ENCODE measurements around the gene NCOA1. TPM values are rescaled to one million over a fixed set of nuclear protein-coding genes. Genes with fewer than 3 reads are reported as not detected.
"Not testable (repeated sequence)": the region's sequence is repeated elsewhere in the genome, so short reads cannot be mapped to it uniquely, and the experiment has no call there.

Gene NCOA1
- total RNA-seq, 1 donor from 2014 or later, result 31.9 TPM

GRCh38 chr2:24565537-24565936 is 74.5 kb downstream of the NCOA1 start:
- no peak for DNase-seq (ENCODE audit: low spot score)
- intact Hi-C loops (cut with DNase I), result no loop called here

DNA sequence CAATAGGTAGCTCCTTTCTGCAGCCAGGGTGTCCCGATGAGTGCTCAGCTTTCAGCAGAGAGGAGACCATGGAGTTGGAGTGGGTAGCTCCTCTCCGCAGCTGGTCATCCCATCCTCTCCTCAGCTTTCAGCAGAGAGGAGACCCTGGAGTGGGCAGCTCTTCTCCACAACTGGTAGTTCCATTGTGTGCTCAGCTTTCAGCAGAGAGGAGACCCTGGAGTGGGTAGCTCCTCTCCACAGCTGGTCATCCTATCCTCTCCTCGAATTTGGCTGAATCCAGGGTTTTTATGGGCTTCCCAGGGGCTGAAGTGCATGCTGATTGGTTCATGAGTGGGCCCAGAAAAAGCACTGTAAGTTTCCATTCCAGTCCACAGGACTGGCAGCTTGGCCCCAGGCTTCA is 75.2 kb downstream of the NCOA1 start:
- intact Hi-C loops (cut with DNase I), result no loop called here
- no peak for DNase-seq (ENCODE audit: low spot score)

DNA sequence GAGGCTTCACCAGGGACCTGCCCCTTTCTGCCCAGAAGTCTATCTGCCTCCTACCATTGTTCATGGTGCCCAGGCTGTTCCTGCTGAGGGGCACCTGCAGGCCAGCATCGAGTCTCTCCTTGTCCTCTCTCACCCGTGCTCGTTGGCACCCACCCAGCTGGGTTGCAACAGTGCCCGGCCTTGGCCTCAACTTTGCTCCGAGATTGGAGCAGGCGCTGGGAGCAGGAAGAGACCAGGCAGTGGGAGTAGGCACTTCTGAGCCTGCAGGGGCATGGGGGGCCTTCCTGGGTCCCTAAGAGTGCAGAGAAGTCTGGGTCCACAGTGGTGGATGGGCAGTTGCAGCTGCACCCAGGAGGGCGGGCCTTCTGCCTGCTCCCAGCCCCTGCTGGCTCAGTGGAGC is 75.6 kb downstream of the NCOA1 start:
- intact Hi-C loops (cut with DNase I), result no loop called here
- no peak for DNase-seq (ENCODE audit: low spot score)

DNA sequence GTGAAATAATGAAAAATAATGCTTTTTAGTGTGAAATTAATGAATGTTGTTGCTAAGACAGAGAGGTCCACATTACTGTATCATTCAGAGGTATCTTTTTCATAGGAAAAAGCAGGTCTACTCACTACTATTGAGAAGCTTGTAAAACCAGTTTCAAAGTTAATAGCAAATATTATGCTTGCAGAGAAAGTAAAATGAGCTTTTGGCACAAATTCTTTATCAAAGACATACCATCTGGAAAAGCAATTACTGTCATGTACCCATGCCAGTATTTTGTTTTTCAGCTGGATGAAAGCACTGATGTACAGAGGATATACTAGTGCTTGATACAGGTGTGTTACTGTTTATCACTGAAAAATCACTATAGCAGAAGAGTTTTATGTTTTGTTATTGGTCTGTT is 77.5 kb downstream of the NCOA1 start:
- no peak for DNase-seq (ENCODE audit: low spot score)
- intact Hi-C loops (cut with DNase I), result no loop called here

- DNase-seq (ENCODE audit: low spot score); intact Hi-C loops (cut with DNase I): not testable (repeated sequence)
Observed at GRCh38 chr2:24569565-24569964, 78.5 kb downstream of the NCOA1 start.

- intact Hi-C loops (cut with DNase I), result no loop called here
- no peak for DNase-seq (ENCODE audit: low spot score)
Observed at GRCh38 chr2:24570225-24570624, 79.2 kb downstream of the NCOA1 start.

DNA sequence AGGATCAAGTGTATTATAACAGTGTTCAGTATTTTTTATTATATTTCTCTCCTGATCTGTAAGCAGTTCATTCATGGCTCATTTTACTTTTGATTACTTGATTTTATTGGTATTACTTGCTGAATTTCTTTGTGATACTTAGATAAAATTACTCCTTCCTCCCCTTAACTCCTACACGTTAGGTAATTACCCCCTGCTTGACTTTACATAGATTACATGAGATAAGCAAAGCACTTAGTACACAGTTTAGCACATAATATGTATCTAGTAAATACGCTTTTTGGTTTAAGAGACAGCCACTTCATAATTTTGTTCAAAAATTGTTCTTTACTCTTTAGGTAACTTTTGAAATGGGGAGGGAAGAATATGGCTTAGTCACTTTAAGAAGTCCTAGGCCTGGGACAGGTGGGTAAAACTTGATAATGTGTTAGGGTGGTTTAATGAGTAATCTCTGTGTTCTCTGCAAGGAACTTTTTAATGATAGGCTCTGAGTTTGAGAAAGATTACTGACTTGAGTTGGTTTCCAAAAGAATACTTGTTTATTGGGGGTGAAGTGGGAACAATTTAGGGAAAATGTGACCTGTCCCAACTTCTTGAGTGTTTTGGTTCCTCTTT is 80.9 kb downstream of the NCOA1 start:
- intact Hi-C loops (cut with DNase I), result no loop called here
- DNase-seq (ENCODE audit: low spot score), result no peak

DNA sequence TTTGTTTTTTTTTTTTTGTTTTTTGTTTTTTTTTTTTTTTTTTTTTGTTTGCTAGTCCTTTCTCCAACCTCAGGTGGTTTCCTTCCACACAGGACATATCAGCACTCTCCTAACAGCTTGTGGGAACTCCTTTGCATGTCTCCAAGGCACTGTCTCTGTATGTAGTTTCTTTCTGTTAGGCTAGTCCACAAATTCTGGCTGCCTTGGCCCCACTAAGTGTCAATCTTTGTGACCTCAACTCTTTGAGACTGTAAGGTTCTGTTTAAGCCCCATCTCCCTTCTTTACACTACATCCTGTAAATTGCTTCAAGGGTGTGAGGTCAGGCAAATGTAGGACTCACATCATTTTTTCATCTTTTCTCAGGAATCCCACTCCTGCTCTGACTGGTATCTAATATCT is 85.1 kb downstream of the NCOA1 start:
- DNase-seq (ENCODE audit: low spot score), result no peak
- intact Hi-C loops (cut with DNase I), result no loop called here

GRCh38 chr2:24576617-24577016 is 85.6 kb downstream of the NCOA1 start:
- no peak for DNase-seq (ENCODE audit: low spot score)

GRCh38 chr2:24577481-24577880 is 86.4 kb downstream of the NCOA1 start:
- DNase-seq (ENCODE audit: low spot score), result no peak
- intact Hi-C loops (cut with DNase I), result no loop called here

More at GRCh38 chr2:24576617-24577016, 85.6 kb downstream of the NCOA1 start:
- intact Hi-C loops (cut with DNase I), result no loop called here

GRCh38 chr2:24579053-24579803 is 88.2 kb downstream of the NCOA1 start:
- intact Hi-C loops (cut with DNase I), result no loop called here
- DNase-seq (ENCODE audit: low spot score), result no peak

DNA sequence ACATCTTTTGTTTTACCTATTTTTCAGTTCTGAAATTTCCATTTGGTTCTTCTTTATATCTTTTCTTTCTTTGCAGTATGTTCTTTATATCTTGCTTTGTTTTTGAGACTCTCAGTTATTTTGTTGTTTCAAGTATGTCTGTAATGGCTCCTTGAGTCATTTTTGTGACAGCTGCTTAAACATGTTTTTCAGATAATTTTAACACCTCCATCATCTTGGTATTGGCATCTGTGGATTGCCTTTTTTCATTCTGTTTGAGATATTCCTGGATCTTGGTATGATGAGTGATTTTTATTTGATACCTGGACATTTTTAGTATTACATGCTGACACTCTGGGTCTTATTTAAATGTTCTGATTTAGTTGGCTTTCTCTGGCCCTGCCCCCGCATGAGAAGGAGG is 89.5 kb downstream of the NCOA1 start:
- DNase-seq (ENCODE audit: low spot score), result no peak
- intact Hi-C loops (cut with DNase I), result no loop called here

- intact Hi-C loops (cut with DNase I); DNase-seq (ENCODE audit: low spot score): not testable (repeated sequence)
Observed at GRCh38 chr2:24581971-24582370, 90.9 kb downstream of the NCOA1 start.

DNA sequence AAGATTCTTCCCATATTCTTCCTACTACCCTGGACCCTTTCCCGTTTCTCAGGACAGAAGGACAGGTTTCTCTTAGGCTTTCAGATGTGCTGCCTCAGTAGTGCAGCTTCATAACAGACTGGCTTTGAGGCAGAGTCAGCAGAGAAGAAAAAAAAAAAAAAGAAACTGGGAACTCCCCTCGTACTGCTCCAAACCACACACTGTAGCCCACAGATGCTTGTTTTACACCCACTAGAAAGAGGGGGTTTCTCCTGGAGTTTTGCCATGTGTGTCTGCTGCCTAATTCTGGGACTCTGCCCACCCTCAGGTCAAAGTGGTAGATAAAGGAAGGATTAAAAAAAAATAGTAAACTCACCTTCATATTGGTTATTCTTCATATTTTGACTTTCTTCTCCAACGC is 95.9 kb downstream of the NCOA1 start:
- no peak for DNase-seq (ENCODE audit: low spot score)
- intact Hi-C loops (cut with DNase I), result no loop called here

DNA sequence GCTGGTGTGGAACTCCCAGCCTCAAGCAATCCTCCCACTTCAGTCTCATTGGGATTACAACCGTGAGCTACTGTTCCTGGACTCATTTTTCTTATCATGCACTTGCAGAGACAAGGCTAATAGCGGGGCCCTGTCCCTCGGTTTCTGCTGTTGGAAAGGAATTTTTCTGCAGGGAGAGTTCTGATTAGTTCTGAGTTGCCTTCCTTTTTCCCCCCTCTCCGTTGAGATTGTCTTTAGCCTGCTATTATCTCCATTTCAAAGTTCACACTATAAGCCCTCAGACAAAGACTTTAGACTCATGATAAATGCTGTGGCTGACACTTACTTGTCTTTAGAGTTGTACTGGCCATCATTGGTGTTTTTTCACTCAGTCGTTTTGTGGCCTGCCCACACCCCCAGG is 97.2 kb downstream of the NCOA1 start:
- intact Hi-C loops (cut with DNase I), result no loop called here
- no peak for DNase-seq (ENCODE audit: low spot score)

- intact Hi-C loops (cut with DNase I), result no loop called here
- DNase-seq (ENCODE audit: low spot score), result no peak
Observed at GRCh38 chr2:24592441-24593100, 101.5 kb downstream of the NCOA1 start.

- intact Hi-C loops (cut with DNase I), result no loop called here
- no peak for DNase-seq (ENCODE audit: low spot score)
Observed at GRCh38 chr2:24594283-24594682, 103.2 kb downstream of the NCOA1 start.

DNA sequence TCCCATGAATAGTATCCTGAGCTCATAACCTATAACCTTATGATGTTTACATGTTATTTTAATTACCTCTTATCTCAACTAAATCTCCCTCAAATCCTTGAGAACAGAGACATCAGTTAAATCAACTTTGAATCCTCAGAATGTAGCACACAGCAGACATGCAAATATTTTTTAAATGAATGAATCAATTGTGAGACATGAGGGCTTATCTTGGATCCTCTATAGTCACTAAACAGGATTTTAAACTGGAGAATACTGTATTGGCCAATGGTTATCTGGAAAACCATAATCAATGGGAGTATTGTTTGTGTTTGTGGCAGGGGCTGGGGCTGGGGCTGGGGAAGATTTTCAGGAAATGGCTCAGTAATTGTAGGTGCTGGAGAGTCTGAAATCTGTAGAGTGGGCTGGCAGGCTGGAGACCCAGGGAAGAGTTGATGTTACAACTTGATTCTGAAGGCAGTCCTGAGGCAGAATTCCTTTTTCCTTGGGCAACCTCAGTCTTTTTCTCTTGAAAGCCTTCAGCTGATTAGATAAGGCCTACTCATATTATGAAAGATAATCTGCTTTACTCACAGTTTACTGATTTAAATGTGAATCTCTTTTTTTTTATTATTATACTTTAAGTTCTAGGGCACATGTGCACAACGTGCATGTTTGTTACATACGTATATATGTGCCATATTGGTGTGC is 106.3 kb downstream of the NCOA1 start:
- intact Hi-C loops (cut with DNase I), result no loop called here
- no peak for DNase-seq (ENCODE audit: low spot score)

GRCh38 chr2:24600140-24600539 is 109.1 kb downstream of the NCOA1 start:
- intact Hi-C loops (cut with DNase I); DNase-seq (ENCODE audit: low spot score): not testable (repeated sequence)

- intact Hi-C loops (cut with DNase I), result no loop called here
- no peak for DNase-seq (ENCODE audit: low spot score)
Observed at GRCh38 chr2:24611631-24612030, 120.6 kb downstream of the NCOA1 start.

Data from cardiac septum (tissue), 1 donor.